Esophagus (tissue), 2 donors: Measurements from ENCODE around the gene PGC. TPM values are rescaled to one million over a fixed set of nuclear protein-coding genes. Genes with fewer than 3 reads are reported as not detected.

Experiments
- H3K27ac ChIP-seq, 2 donors: one replicate each; pipeline ENCODE4 v1.5.1; 2013; ENCODE audit warnings: low read depth in 2 of 2, mild to moderate bottlenecking in 2 of 2, inconsistent platforms in 1 of 2, low read length in 1 of 2, moderate library complexity in 1 of 2
- H3K27me3 ChIP-seq, 2 donors: one replicate each; pipeline ENCODE4 v1.6.1; 2013; ENCODE audit warnings: low read length in 2 of 2, control low read depth in 1 of 2, mild to moderate bottlenecking in 1 of 2; ENCODE audit not compliant: insufficient read depth in 2 of 2, control insufficient read depth in 1 of 2
- H3K36me3 ChIP-seq, 2 donors: one replicate each; pipeline ENCODE4 v1.6.1; 2013; ENCODE audit warnings: low read length in 1 of 2; ENCODE audit not compliant: control insufficient read depth in 2 of 2, insufficient read depth in 2 of 2
- H3K4me1 ChIP-seq, 2 donors: one replicate each; pipeline ENCODE4 v1.6.1; 2013; ENCODE audit warnings: low read length in 1 of 2; ENCODE audit not compliant: control insufficient read depth in 2 of 2, insufficient read depth in 2 of 2
- H3K4me3 ChIP-seq, 2 donors: one replicate each; pipeline ENCODE4 v1.5.1; 2013; ENCODE audit warnings: low read length in 2 of 2, mild to moderate bottlenecking in 2 of 2, low read depth in 1 of 2, moderate library complexity in 1 of 2
- H3K9me3 ChIP-seq, 2 donors: one replicate each; pipeline ENCODE4 v1.6.1; 2013; ENCODE audit warnings: mild to moderate bottlenecking in 2 of 2, low read depth in 1 of 2, low read length in 1 of 2, moderate library complexity in 1 of 2; ENCODE audit not compliant: control insufficient read depth in 2 of 2, insufficient read depth in 1 of 2
- WGBS, 2 donors: extraction: QIAGEN DNeasy Blood & Tissue Kit; methylation state at CpG; one replicate each; pipeline ENCODE4 v1.1.7; 2013; 5-methylcytosine and 5-hydroxymethylcytosine counted together
- polyA plus RNA-seq, 2 donors: library from polyadenylated mRNA; stranded (reverse); fragments of 200-250 nt; gene quantifications; one replicate each; pipeline ENCODE4 v1.2.3, GENCODE V29; 2013
- donor health status: healthy with polysubstance abuse.
- donor health status: Bipolar disorder and iron deficiency.

Gene PGC
- polyA plus RNA-seq, 2 donors, result 1.6 to 13.4 TPM

GRCh38 chr6:41702771-41703494, 44.3 kb downstream of the PGC start:
- no peak overlapping the region for H3K4me3 ChIP-seq
- 85 to 88% methylated on average over 14 of the region's 14 CpGs for WGBS, 2 donors
- H3K36me3 ChIP-seq, result peaks cover 0 to 2% of the 10 kb centered on the region in 2 donors
- peaks cover 18 to 27% of the 10 kb centered on the region in 2 donors for H3K4me1 ChIP-seq
- H3K27me3 ChIP-seq, result no peaks in the 10 kb centered on the region
- H3K9me3 ChIP-seq, result no peaks in the 10 kb centered on the region
- H3K27ac ChIP-seq, result no peak overlapping the region

GRCh38 chr6:41702089-41702745, 45.0 kb downstream of the PGC start:
- Histone ChIP-seq H3K36me3 (peaks cover 0 to 2% of the 10 kb centered on the region in 2 donors), H3K27ac (no peak overlapping the region), H3K27me3 (no peaks in the 10 kb centered on the region), H3K4me1 (peaks cover 15 to 20% of the 10 kb centered on the region in 2 donors), H3K4me3 (no peak overlapping the region), H3K9me3 (no peaks in the 10 kb centered on the region)
- WGBS, 2 donors, result 96% methylated on average over 10 of the region's 10 CpGs

GRCh38 chr6:41700463-41701347, 46.5 kb downstream of the PGC start:
- H3K4me1 ChIP-seq, result peaks cover under 1 to 7% of the 10 kb centered on the region in 2 donors
- H3K9me3 ChIP-seq, result no peaks in the 10 kb centered on the region
- no peak overlapping the region for H3K4me3 ChIP-seq
- no peaks in the 10 kb centered on the region for H3K27me3 ChIP-seq
- peaks cover 0 to 2% of the 10 kb centered on the region in 2 donors for H3K36me3 ChIP-seq
- WGBS, 2 donors, result 84 to 88% methylated on average over 20 of the region's 20 CpGs
- no peak overlapping the region for H3K27ac ChIP-seq

GRCh38 chr6:41699063-41699462, 48.1 kb downstream of the PGC start:
- Histone ChIP-seq H3K36me3 (peaks cover 0 to 2% of the 10 kb centered on the region in 2 donors), H3K4me3 (no peak overlapping the region), H3K9me3 (no peaks in the 10 kb centered on the region), H3K27me3 (no peaks in the 10 kb centered on the region), H3K27ac (no peak overlapping the region), H3K4me1 (peaks cover 0 to 12% of the 10 kb centered on the region in 2 donors)
- 86 to 90% methylated on average over 2 of the region's 2 CpGs for WGBS, 2 donors

- no peaks in the 10 kb centered on the region for H3K9me3 ChIP-seq
- H3K4me3 ChIP-seq, result no peak overlapping the region
- no peaks in the 10 kb centered on the region for H3K27me3 ChIP-seq
- H3K27ac ChIP-seq, result no peak overlapping the region
- H3K4me1 ChIP-seq, result peaks cover 0 to 16% of the 10 kb centered on the region in 2 donors
- 64 to 76% methylated on average over 15 of the region's 15 CpGs for WGBS, 2 donors
- H3K36me3 ChIP-seq, result peaks cover 0 to 2% of the 10 kb centered on the region in 2 donors
Measured at GRCh38 chr6:41697861-41698781, 49.1 kb downstream of the PGC start.

GRCh38 chr6:41696788-41697187, 50.4 kb downstream of the PGC start:
- Histone ChIP-seq H3K4me1 (peaks cover 0 to 16% of the 10 kb centered on the region in 2 donors), H3K4me3 (no peak overlapping the region), H3K27ac (no peak overlapping the region), H3K27me3 (no peaks in the 10 kb centered on the region), H3K9me3 (no peaks in the 10 kb centered on the region), H3K36me3 (no peaks in the 10 kb centered on the region)
- WGBS, 2 donors, result 89 to 95% methylated on average over 6 of the region's 6 CpGs

GRCh38 chr6:41695825-41696224, 51.4 kb downstream of the PGC start:
- Histone ChIP-seq H3K4me1 (peaks cover 2 to 12% of the 10 kb centered on the region in 2 donors), H3K27me3 (no peaks in the 10 kb centered on the region), H3K4me3 (no peak overlapping the region), H3K9me3 (no peaks in the 10 kb centered on the region), H3K27ac (no peak overlapping the region), H3K36me3 (peaks cover 0 to 2% of the 10 kb centered on the region in 2 donors)
- WGBS, 2 donors, result 90 to 91% methylated on average over 6 of the region's 6 CpGs

- Histone ChIP-seq H3K27ac (peak overlapping the region; percentile 32 to 80), H3K4me3 (no peak overlapping the region), H3K27me3 (no peaks in the 10 kb centered on the region), H3K4me1 (peaks cover 2 to 12% of the 10 kb centered on the region in 2 donors), H3K9me3 (no peaks in the 10 kb centered on the region), H3K36me3 (peaks cover 0 to 7% of the 10 kb centered on the region in 2 donors)
- 72 to 79% methylated on average over 6 of the region's 6 CpGs for WGBS, 2 donors
Measured at GRCh38 chr6:41694815-41695526, 52.2 kb downstream of the PGC start.
